IPS-18a (cell line): ENCODE data around the gene RUNX1.

Experiments
- H3K27ac ChIP-seq: one replicate; pipeline ENCODE4 v1.5.1; 2013; ENCODE audit warnings: low read length
- H3K27me3 ChIP-seq: one replicate; pipeline ENCODE4 v1.6.1; 2013; ENCODE audit warnings: mild to moderate bottlenecking, low read length; ENCODE audit not compliant: control insufficient read depth, insufficient read depth
- H3K36me3 ChIP-seq: one replicate; pipeline ENCODE4 v1.6.1; 2013; ENCODE audit warnings: low read depth, low read length; ENCODE audit not compliant: control insufficient read depth
- H3K4me1 ChIP-seq: one replicate; pipeline ENCODE4 v1.6.1; 2013; ENCODE audit warnings: low read depth, low read length; ENCODE audit not compliant: control insufficient read depth
- H3K4me3 ChIP-seq: one replicate; pipeline ENCODE4 v1.5.1; 2013; ENCODE audit warnings: low read length
- H3K9ac ChIP-seq: one replicate; pipeline ENCODE4 v1.6.1; 2013; ENCODE audit warnings: mild to moderate bottlenecking, low read length, moderate library complexity
- H3K9me3 ChIP-seq: one replicate; pipeline ENCODE4 v1.6.1; 2013; ENCODE audit warnings: low read depth, low read length; ENCODE audit not compliant: control insufficient read depth

The RUNX1 gene

GRCh38 chr21:35010447-35010846 is 38.7 kb downstream of the RUNX1 start:
- Histone ChIP-seq H3K4me3 (no peak overlapping the region), H3K9ac (no peak overlapping the region), H3K4me1 (no peaks in the 10 kb centered on the region), H3K36me3 (no peaks in the 10 kb centered on the region), H3K9me3 (no peaks in the 10 kb centered on the region), H3K27me3 (no peaks in the 10 kb centered on the region), H3K27ac (no peak overlapping the region)

DNA sequence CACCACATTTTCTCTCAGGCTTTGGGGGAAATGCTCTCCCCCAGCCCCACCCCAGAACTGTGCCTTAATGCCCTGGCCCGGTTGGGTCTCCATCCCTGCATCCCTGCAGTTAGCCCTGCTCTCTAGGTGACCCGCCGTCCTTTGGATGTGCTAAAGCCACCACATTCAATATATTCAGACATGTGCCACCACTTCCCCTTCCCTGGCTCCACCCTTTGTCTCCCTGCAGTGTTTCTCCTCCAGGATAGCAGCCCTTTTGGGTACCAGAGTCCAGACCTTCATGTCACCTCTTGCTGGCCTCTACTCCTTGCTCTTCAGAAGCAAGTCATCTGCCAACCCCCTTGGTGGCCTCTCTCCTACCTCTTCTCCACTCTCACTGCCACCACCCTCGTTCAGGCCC is 41.8 kb downstream of the RUNX1 start:
- no peak overlapping the region for H3K9ac ChIP-seq
- H3K27ac ChIP-seq: no peak overlapping the region
- H3K9me3 ChIP-seq: no peaks in the 10 kb centered on the region
- no peaks in the 10 kb centered on the region for H3K4me1 ChIP-seq
- H3K27me3 ChIP-seq: no peaks in the 10 kb centered on the region
- H3K4me3 ChIP-seq: no peak overlapping the region
- no peaks in the 10 kb centered on the region for H3K36me3 ChIP-seq

DNA sequence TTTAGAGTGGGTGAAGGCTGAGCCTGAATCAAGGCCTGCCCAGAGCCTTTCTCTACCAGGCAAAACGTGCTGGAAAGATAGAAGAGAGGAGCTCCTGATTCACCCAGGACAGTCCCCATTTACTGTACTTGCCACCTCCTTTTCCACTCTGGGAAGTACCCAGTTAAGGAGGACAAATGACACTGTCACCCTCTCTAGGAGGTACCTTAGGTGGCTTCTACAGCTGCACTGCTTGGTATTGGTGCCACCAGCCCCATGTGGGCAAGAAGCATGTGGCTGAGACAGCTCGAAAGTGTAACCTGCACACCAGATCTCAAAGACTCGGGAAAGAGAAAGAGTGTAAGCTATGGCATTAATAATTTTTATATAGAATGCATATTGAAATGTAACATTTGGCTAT is 42.3 kb downstream of the RUNX1 start:
- Histone ChIP-seq H3K4me1 (no peaks in the 10 kb centered on the region), H3K4me3 (no peak overlapping the region), H3K9ac (no peak overlapping the region), H3K27me3 (no peaks in the 10 kb centered on the region), H3K9me3 (no peaks in the 10 kb centered on the region), H3K27ac (no peak overlapping the region), H3K36me3 (no peaks in the 10 kb centered on the region)

DNA sequence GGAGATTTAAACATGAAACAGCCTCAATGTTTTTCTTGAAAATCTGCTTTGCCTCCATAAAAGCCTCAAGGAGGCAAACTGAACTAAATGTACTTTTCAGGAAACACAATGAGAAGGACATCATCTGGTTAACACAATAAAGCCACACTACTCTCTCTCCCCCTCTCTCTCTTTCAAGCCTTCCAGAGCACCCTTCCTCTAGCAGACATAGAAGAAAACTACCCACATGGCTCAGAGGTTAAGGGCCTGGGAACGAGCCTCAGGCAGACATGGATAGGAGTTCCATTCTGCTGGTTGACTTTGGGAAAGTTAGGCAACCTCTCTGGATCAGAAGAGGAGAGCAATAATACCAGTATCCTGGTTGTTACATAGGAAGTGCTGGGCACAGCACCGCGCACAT is 42.9 kb downstream of the RUNX1 start:
- no peaks in the 10 kb centered on the region for H3K9me3 ChIP-seq
- H3K27ac ChIP-seq: no peak overlapping the region
- no peaks in the 10 kb centered on the region for H3K4me1 ChIP-seq
- no peak overlapping the region for H3K9ac ChIP-seq
- no peaks in the 10 kb centered on the region for H3K27me3 ChIP-seq
- H3K4me3 ChIP-seq: no peak overlapping the region
- no peaks in the 10 kb centered on the region for H3K36me3 ChIP-seq

DNA sequence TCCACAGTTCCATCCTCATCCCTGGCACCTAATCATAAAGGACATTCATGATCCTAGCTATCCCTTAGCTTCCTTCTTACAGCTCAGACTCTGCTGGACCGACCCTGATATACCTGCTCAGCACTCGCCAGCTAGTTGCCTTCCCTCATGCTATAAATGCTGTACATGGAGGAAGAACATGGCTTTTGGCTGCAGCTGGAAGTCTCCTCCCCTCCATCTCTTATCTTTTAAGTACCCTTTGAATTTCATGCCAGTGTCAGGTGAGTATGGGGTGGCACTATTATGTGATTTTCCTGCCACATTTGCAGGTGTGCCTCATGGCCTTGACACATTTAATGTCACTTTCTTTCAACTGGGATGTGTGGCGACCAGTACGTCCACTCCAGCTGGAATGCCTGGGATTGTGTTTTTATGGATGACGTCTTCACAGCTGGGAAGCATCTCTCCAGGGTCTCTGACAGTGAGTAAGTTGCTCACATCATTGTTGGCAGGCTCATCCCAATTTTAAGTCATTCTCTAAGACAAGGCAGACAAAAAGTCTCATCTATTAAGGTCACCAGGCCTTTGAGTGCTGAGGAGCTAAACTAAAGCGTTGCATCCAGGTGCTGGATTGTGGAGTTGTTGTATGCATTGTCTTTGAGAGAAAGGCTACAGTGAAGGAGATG is 43.4 kb downstream of the RUNX1 start:
- no peaks in the 10 kb centered on the region for H3K36me3 ChIP-seq
- H3K4me3 ChIP-seq: no peak overlapping the region
- H3K27ac ChIP-seq: no peak overlapping the region
- no peak overlapping the region for H3K9ac ChIP-seq
- H3K27me3 ChIP-seq: no peaks in the 10 kb centered on the region
- H3K9me3 ChIP-seq: no peaks in the 10 kb centered on the region
- H3K4me1 ChIP-seq: no peaks in the 10 kb centered on the region

DNA sequence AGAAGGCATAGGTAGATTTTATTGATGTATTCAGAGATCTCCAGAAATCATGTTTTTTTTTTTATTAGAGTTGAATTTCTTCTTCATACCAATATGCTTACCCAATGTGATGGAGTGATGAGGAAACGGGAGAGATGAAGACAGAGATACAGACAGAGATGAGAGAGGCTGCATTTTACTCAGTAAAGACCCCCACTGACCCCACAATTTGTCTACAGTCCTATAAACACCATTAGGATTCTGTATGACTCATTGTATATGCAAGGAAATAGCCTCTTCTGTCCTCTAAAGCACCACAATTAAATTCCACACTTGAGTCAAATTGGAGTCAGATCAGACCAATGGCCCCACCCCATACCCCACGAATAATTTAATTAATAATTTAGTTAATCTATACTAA is 44.0 kb downstream of the RUNX1 start:
- Histone ChIP-seq H3K4me3 (no peak overlapping the region), H3K36me3 (no peaks in the 10 kb centered on the region), H3K9ac (no peak overlapping the region), H3K27me3 (no peaks in the 10 kb centered on the region), H3K27ac (no peak overlapping the region), H3K4me1 (no peaks in the 10 kb centered on the region), H3K9me3 (no peaks in the 10 kb centered on the region)

DNA sequence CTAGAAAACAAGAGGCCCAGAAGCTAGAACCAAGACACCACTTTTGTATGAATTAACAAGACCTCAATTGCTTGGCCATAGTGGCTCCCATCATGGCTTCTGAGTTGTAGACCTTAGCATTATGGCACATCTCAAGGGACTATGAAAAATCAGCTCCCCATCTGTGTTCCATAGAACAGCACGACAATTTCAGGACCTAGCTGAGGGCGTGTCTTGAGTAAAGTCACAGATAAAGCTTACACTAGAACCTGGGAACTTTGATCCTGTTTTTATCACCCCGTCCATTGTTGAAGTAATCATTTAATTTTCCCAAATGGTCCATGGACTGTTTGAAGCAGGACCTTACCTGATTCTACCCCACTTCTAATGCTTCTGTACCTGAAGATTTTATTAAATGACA is 44.8 kb downstream of the RUNX1 start:
- Histone ChIP-seq H3K36me3 (no peaks in the 10 kb centered on the region), H3K4me3 (no peak overlapping the region), H3K27ac (no peak overlapping the region), H3K9ac (no peak overlapping the region), H3K4me1 (no peaks in the 10 kb centered on the region), H3K9me3 (no peaks in the 10 kb centered on the region), H3K27me3 (no peaks in the 10 kb centered on the region)

- no peak overlapping the region for H3K4me3 ChIP-seq
- H3K36me3 ChIP-seq: no peaks in the 10 kb centered on the region
- no peak overlapping the region for H3K9ac ChIP-seq
- no peak overlapping the region for H3K27ac ChIP-seq
- H3K9me3 ChIP-seq: no peaks in the 10 kb centered on the region
- no peaks in the 10 kb centered on the region for H3K27me3 ChIP-seq
- no peaks in the 10 kb centered on the region for H3K4me1 ChIP-seq
Observed at GRCh38 chr21:35002879-35003722, 46.0 kb downstream of the RUNX1 start.

DNA sequence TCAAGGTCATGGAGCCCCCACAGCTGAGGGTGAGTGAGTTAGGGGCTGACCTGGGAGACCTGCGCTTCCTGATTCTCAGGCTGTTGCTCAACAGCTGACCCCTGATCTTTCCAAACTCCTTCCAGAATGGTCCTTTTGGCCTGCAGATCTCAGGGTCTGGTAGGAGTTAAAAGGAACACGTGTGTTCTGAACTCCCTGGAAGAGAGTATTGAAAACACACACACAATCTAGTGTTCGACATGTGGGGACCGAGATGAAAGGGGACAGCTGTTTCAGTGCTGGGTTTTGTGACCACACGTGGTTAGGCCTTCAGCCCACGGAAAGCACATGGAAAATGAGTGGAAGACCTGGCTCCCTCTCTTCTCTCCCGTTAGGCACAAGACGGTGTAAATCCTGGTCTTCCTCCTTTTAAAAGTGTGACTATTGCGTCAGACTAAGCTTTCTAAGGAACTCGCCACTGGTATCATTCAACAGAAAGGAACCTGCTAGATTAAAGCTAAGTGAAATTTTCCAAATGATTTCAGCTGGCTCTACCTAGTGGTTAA is 49.6 kb downstream of the RUNX1 start:
- Histone ChIP-seq H3K27me3 (no peaks in the 10 kb centered on the region), H3K4me3 (no peak overlapping the region), H3K9me3 (no peaks in the 10 kb centered on the region), H3K4me1 (no peaks in the 10 kb centered on the region), H3K9ac (no peak overlapping the region), H3K27ac (no peak overlapping the region), H3K36me3 (no peaks in the 10 kb centered on the region)

DNA sequence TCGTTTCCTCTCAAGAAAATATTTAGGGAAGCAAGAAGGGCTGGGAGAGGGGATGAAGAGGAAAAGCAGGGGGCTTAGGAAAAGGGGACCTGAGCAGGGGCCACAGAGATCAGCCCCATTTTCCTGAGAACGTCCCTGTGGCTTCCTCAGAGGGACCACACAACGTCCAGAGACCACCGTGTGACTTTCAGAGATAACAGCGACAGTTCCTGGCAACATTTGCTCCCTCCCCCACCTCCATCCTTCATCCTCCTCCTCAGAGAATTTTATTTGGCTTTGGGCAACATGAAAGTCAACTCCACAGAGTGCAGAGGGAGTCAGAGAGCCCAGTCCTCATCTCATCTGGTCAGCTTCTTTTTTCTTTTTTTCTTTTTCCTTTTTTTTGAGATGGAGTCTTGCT is 50.9 kb downstream of the RUNX1 start:
- Histone ChIP-seq H3K4me1 (no peaks in the 10 kb centered on the region), H3K9me3 (no peaks in the 10 kb centered on the region), H3K9ac (no peak overlapping the region), H3K36me3 (no peaks in the 10 kb centered on the region), H3K27me3 (no peaks in the 10 kb centered on the region), H3K27ac (no peak overlapping the region), H3K4me3 (no peak overlapping the region)

DNA sequence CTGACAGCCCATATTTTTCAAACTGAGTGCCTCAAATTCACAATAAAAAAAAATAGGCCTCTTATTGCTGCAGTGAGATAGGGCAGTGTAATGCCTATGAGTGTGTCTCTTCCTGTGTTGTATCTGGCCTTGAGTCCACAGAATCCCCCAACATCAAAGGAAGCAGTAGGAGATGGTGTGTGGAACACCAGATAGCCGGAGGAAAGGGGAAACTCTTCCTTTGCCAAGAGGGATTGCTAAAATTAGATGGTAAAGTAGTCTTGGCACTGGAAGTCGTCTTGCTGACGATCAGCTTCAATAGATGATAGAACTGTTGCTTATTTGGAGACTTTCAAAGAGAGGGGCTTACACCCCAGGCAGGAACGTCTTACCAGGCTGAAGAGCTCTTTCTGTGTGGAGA is 51.8 kb downstream of the RUNX1 start:
- Histone ChIP-seq H3K4me1 (no peaks in the 10 kb centered on the region), H3K36me3 (no peaks in the 10 kb centered on the region), H3K27me3 (no peaks in the 10 kb centered on the region), H3K4me3 (no peak overlapping the region), H3K27ac (no peak overlapping the region), H3K9ac (no peak overlapping the region), H3K9me3 (no peaks in the 10 kb centered on the region)
